ENCODE results near the gene EFNA1.

GRCh38 chr1:155081472-155082300 lies 46.0 kb upstream of the EFNA1 start:
- TF ChIP-seq, protein P1, sequence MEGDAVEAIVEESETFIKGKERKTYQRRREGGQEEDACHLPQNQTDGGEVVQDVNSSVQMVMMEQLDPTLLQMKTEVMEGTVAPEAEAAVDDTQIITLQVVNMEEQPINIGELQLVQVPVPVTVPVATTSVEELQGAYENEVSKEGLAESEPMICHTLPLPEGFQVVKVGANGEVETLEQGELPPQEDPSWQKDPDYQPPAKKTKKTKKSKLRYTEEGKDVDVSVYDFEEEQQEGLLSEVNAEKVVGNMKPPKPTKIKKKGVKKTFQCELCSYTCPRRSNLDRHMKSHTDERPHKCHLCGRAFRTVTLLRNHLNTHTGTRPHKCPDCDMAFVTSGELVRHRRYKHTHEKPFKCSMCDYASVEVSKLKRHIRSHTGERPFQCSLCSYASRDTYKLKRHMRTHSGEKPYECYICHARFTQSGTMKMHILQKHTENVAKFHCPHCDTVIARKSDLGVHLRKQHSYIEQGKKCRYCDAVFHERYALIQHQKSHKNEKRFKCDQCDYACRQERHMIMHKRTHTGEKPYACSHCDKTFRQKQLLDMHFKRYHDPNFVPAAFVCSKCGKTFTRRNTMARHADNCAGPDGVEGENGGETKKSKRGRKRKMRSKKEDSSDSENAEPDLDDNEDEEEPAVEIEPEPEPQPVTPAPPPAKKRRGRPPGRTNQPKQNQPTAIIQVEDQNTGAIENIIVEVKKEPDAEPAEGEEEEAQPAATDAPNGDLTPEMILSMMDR (IDR thresholded peaks at IDR 0.05), result no peak
- TF ChIP-seq ZFX (IDR thresholded peaks at IDR 0.05; ENCODE audit: borderline replicate concordance), result no peak
